Small intestine (tissue), 16 donors: ENCODE results near the gene KRTAP12-2. TPM values are rescaled to one million over a fixed set of nuclear protein-coding genes. Genes with fewer than 3 reads are reported as not detected.

Experiments
- DNase-seq, 2 donors: peaks; one replicate each; pipeline versions ENCODE4 v3.0.0 to v3.0.0-alpha.2; 2013
- FAIRE-seq: peaks from 2 replicates; lab custom pipeline; 2012; peaks lifted over from hg19 to GRCh38; lab: Jason Lieb, UNC
- H3K27ac ChIP-seq, 3 donors: one replicate each; pipeline ENCODE4 v1.5.1; 2013; ENCODE audit warnings: low read length in 2 of 3, mild to moderate bottlenecking in 2 of 3, control low read depth in 1 of 3, inconsistent platforms in 1 of 3, low read depth in 1 of 3, moderate library complexity in 1 of 3
- H3K27me3 ChIP-seq, 3 donors: one replicate each; pipeline ENCODE4 v1.6.1; 2013; ENCODE audit warnings: low read length in 3 of 3, inconsistent platforms in 1 of 3; ENCODE audit not compliant: control insufficient read depth in 3 of 3, insufficient read depth in 3 of 3
- H3K36me3 ChIP-seq, 3 donors: one replicate each; pipeline ENCODE4 v1.6.1; 2013; ENCODE audit warnings: low read length in 3 of 3, inconsistent platforms in 1 of 3, low read depth in 1 of 3, mild to moderate bottlenecking in 1 of 3, moderate library complexity in 1 of 3; ENCODE audit not compliant: control insufficient read depth in 3 of 3, insufficient read depth in 2 of 3
- H3K4me1 ChIP-seq, 3 donors: one replicate each; pipeline ENCODE4 v1.6.1; 2013; ENCODE audit warnings: low read length in 2 of 3, inconsistent platforms in 1 of 3, low read depth in 1 of 3, mild to moderate bottlenecking in 1 of 3, moderate library complexity in 1 of 3; ENCODE audit not compliant: control insufficient read depth in 3 of 3, insufficient read depth in 2 of 3
- H3K4me3 ChIP-seq, 3 donors: one replicate each; pipeline ENCODE4 v1.5.1; 2013; ENCODE audit warnings: low read length in 3 of 3, control low read depth in 1 of 3, inconsistent platforms in 1 of 3, low read depth in 1 of 3, mild to moderate bottlenecking in 1 of 3, moderate library complexity in 1 of 3
- H3K9me3 ChIP-seq, 2 donors: one replicate each; pipeline ENCODE4 v1.6.1; 2013; ENCODE audit warnings: low read depth in 1 of 2, low read length in 1 of 2; ENCODE audit not compliant: control insufficient read depth in 2 of 2, insufficient read depth in 1 of 2
- WGBS, 3 donors: extraction: QIAGEN DNeasy Blood & Tissue Kit; methylation state at CpG; one replicate each; pipeline ENCODE4 v1.1.7; 2013; 5-methylcytosine and 5-hydroxymethylcytosine counted together
- long read RNA-seq, 10 donors: transcript quantifications; one replicate each; lab custom pipeline, GENCODE V29; 2026
- polyA plus RNA-seq, 4 donors: library from polyadenylated mRNA; stranded (reverse) in 3 of 4; unstranded in 1 of 4; fragments of 200-250 nt in 3 of 4; fragments of 120-200 nt in 1 of 4; gene quantifications; one replicate each; pipeline versions ENCODE4 v1.2.1 to v1.2.3, GENCODE V29; 2013
- donor health status: healthy with polysubstance abuse.
- donor health status: control.
- donor health status: control.
- donor health status: Bipolar disorder and iron deficiency.
- donor health status: healthy.

Gene KRTAP12-2, protein sequence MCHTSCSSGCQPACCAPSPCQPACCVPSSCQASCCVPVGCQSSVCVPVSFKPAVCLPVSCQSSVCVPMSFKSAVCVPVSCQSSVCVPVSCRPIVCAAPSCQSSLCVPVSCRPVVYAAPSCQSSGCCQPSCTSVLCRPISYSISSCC
- not detected for polyA plus RNA-seq
- long read RNA-seq, donor 1: 0 reads
- long read RNA-seq, donor 2: 0 reads
- long read RNA-seq, donor 3: 0 reads
- long read RNA-seq, donor 4: 0 reads
- long read RNA-seq, donor 5: 0 reads
- long read RNA-seq, donor 6: 0 reads
- long read RNA-seq, donor 7: 0 reads
- long read RNA-seq, donor 8: 0 reads
- long read RNA-seq, donor 9: 0 reads
- long read RNA-seq, donor 10: 0 reads

DNA sequence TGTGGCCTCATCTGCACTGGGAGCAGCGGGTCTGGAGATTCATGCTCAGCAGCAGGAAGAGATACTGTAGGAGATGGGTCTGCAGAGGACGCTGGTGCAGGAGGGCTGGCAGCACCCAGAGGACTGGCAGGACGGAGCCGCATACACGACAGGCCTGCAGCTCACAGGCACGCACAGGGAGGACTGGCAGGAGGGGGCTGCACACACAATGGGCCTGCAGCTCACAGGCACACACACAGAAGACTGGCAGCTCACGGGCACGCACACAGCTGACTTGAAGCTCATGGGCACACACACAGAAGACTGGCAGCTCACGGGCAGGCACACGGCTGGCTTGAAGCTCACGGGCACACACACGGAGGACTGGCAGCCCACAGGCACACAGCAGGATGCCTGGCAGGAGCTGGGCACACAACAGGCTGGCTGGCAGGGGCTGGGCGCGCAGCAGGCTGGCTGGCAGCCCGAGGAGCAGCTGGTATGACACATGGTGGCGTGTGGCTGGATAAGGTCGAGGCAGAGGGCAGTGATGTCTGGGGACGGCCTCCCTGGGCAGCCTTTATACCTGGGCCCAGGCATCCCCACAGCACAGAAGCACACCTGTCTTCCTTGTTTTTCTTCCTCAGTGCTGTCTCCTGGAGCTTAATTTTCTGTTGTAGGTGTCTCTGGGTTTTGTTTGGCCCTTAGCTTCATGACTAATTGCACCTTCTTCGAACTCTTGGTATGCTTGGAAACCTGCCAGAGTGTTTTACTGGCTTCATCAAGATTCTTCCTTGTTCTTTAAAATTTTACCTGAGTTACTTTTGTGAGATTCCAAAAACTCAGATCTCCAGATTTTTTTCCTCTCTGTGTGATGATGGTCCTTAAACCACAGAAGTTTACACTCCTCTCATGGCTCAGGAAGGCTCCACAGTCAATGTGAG is at the start of gene KRTAP12-2:
Gene KRTAP12-2 (minus strand): TSS at position 527 of the 920 bp plus-strand sequence. CDS start 41 bp downstream, at position 486.
- H3K9me3 ChIP-seq: peaks cover 0 to 17% of the 10 kb centered on the region in 2 donors
- H3K27ac ChIP-seq: no peak within 1 kb of the TSS
- WGBS, 3 donors: 38 to 70% (median 47%) methylated on average over 18 to 19 of the region's 19 CpGs
- no peak for DNase-seq
- no peak within 1 kb of the TSS for H3K4me3 ChIP-seq
- no peaks in the 10 kb centered on the region for H3K36me3 ChIP-seq
- peaks cover 0 to 4% (median 0%) of the 10 kb centered on the region in 3 donors for H3K27me3 ChIP-seq
- FAIRE-seq: no peak
- H3K4me1 ChIP-seq: no peaks in the 10 kb centered on the region

DNA sequence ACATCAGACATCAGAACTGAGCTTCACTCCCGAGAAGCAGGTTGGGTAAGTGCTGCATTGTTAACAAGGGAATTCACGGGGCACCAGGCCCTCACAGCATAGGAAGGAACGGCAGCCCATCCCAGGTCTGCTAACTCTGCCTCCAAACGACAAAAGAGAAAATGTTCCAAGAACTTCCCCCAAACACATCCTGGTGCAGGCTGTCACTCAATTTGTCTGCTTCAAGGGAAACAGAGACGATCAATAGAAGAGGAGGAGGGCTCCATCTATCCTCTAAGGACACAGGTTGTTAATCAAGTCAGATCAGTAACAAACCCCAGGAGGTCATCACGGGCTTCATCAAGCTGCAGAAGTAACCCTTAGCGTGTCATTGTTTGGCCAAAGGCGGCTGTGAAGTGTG is 48.2 kb upstream of the KRTAP12-2 start:
- H3K27me3 ChIP-seq: peaks cover 7 to 66% (median 33%) of the 10 kb centered on the region in 3 donors
- WGBS, 3 donors: 17 to 26% (median 18%) methylated on average over 8 of the region's 8 CpGs
- no peaks in the 10 kb centered on the region for H3K36me3 ChIP-seq
- DNase-seq (no peak), FAIRE-seq (no peak)
- no peak overlapping the region for H3K4me3 ChIP-seq
- H3K4me1 ChIP-seq: no peaks in the 10 kb centered on the region
- H3K27ac ChIP-seq: no peak overlapping the region
- no peaks in the 10 kb centered on the region for H3K9me3 ChIP-seq

DNA sequence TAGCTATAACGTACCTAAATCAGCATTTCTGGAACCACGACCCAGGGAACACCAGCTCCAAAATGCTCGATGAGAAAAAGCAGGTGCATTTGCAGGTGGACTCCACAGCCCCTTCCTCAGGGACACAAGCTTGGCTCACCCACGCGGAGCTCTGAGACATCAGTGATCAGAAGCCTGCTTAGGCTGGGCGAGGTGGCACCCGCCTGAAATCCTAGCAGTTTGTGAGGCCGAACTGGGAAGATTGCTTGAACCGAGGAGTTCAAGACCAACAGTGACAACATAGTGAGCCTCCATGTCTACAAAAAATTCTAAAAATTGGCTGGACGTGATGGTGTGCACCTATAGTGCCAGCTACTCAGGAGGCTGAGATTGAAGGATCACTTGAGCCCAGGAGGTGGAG is 47.1 kb upstream of the KRTAP12-2 start:
- Histone ChIP-seq H3K36me3 (no peaks in the 10 kb centered on the region), H3K4me3 (no peak overlapping the region), H3K27ac (no peak overlapping the region), H3K9me3 (no peaks in the 10 kb centered on the region), H3K4me1 (no peaks in the 10 kb centered on the region), H3K27me3 (peaks cover 11 to 77% (median 39%) of the 10 kb centered on the region in 3 donors)
- DNase-seq: no peak
- WGBS, 3 donors: 84 to 90% (median 87%) methylated on average over 10 of the region's 10 CpGs
- FAIRE-seq: no peak

DNA sequence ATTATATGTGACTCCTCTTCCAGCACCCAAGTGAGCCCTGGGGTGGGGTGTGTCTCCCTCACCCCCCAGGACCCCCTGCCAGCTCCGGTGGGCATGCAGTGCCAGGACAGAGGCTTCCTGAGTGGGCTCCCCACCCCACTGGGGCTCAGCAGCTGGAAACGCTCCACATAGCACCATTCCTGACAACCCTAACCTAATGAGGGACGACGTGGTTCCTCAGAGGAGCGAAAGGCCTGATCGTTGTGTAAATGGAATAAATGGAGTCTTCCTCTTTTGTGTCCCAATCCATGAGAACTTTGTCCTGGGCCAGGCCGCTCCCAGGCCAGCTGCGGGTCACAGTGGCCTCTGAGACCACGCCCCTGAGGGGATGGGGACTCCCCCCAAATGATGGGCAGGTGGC is 46.4 kb upstream of the KRTAP12-2 start:
- Histone ChIP-seq H3K27ac (no peak overlapping the region), H3K4me3 (no peak overlapping the region), H3K27me3 (peaks cover 15 to 77% (median 39%) of the 10 kb centered on the region in 3 donors), H3K4me1 (no peaks in the 10 kb centered on the region), H3K36me3 (no peaks in the 10 kb centered on the region), H3K9me3 (no peaks in the 10 kb centered on the region)
- no peak for FAIRE-seq
- no peak for DNase-seq
- WGBS, 3 donors: 12 to 42% (median 29%) methylated on average over 9 of the region's 9 CpGs

DNA sequence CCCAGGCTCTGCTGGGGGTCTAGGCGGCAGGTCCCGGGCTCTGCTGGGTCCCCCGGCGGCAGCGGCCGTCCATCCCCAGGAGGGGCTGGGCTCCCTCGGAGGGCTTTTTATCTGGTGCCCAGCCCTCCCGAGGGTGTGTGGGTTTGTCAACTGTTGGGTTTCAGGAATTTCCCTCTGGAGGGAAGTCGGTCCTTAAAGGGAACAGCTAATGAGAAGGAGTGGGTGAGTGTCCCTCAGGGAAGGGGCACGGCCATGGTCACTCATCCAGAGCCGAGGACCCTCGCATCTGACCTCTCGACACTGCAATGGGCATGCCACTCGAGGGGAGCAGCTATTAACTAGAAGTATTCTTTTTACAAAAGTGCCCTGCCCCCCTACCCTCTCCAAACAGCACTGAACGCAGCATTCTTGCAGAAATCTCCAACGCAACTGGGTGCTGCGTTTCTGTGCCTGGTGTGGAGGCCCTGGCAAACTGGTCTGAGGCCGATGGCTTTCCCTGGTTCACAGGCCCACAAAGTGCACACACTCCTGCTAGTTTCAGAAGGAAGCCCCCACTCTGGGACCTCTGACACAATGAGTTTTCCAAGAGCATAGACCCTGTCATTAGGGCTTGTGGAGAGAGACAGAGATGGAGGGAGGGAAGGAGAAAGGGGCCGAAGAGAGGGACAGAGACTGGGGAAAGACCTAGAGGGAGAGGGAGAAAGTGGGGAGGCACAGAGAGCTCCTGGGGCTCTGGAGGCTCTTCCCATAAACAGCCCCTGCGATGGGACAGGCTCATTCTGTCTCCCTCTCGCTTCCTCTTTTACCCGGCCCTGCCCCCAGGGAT is 45.7 kb upstream of the KRTAP12-2 start:
- 15 to 21% (median 17%) methylated on average over 20 to 22 of the region's 22 CpGs for WGBS, 3 donors
- peaks cover 17 to 82% (median 45%) of the 10 kb centered on the region in 3 donors for H3K27me3 ChIP-seq
- no peak overlapping the region for H3K27ac ChIP-seq
- FAIRE-seq (no peak), DNase-seq (no peak)
- H3K4me1 ChIP-seq: no peaks in the 10 kb centered on the region
- no peaks in the 10 kb centered on the region for H3K36me3 ChIP-seq
- no peaks in the 10 kb centered on the region for H3K9me3 ChIP-seq
- H3K4me3 ChIP-seq: no peak overlapping the region

DNA sequence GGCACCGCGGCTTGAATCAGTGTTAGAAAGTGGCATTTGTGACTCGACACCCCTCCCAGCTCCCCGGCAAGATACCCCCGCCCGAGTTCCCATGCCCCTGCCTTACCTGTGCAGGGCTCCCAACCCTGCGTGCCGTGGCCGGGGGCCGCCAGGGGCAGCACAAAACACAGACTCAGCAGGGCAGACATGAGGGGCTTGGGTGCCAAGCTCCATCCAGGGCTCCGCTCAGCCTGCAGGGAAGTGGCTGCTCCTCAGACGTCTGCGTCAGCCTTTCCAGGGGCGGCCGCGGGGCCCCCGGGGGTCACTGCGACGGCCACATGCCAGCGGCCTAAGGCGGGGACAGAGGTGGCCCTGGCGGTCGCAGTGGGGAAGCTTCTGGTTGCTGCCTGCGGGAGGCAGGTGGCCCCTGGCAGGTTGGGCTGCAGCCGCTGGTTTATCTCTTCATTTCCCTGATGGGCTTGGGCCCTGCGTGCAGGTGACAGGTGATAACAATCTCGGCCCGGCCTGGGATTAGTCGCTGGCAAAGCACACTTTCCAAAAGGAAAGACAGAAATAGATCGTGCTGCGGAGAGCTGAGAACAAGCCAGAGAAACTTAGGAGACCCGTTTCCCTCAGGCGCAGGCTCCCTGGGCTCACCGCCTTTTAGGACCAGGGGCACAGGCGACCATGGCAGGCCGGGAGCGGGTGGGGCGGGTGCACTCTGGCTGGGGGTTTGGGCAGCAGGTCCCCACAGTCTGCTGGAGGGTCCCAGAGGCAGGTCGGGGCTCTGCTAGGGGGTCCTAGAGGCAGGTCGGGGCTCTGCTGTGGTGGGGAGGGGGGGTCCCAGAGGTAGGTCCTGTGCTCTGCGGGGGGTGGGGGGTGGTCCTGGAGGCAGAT is 44.8 kb upstream of the KRTAP12-2 start, which contains the start of gene TSPEAR:
Gene TSPEAR (minus strand): TSS at position 246 of the 876 bp plus-strand sequence. CDS start 58 bp downstream, at position 188.
- DNase-seq (peak in 1 of 2 donors; percentile 5), FAIRE-seq (no peak)
- no peaks in the 10 kb centered on the region for H3K9me3 ChIP-seq
- no peak within 1 kb of the TSS for H3K4me3 ChIP-seq
- no peak within 1 kb of the TSS for H3K27ac ChIP-seq
- H3K36me3 ChIP-seq: no peaks in the 10 kb centered on the region
- WGBS, 3 donors: 2 to 3% (median 3%) methylated on average over 32 to 41 of the region's 41 CpGs
- no peaks in the 10 kb centered on the region for H3K4me1 ChIP-seq
- peaks cover 17 to 90% (median 50%) of the 10 kb centered on the region in 3 donors for H3K27me3 ChIP-seq

DNA sequence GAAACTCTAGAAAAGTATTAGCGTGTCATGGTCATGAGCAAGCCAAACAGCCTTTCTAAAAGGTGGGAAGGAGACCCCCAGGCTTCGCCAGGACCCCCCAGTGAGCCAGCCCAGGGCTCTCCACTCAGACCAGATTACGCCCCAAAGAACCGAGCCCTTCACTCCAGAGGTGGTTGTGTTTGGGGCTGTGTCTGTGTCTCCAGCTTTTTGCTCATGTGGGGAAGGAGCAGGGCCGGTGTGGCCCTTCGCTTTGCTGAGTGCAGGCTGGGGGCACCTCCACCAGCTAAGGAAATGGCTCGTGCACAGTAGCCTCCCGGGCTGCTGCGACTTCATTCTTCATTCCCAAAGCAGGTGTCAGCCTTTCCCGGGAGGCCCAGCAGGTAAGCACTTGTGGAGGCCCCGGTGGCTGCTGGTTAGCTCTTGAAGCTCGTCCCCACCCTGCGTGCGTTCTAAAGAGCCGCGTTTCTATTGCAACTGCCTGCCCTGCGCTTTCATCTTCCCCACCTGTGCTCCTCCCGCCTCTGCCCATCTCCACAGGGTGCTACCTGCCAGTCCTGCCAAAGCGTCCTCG is 44.1 kb upstream of the KRTAP12-2 start:
- 3 to 5% (median 4%) methylated on average over 20 of the region's 20 CpGs for WGBS, 3 donors
- peaks cover 0 to 5% of the 10 kb centered on the region in 2 donors for H3K9me3 ChIP-seq
- H3K36me3 ChIP-seq: no peaks in the 10 kb centered on the region
- H3K27ac ChIP-seq: no peak overlapping the region
- FAIRE-seq (no peak), DNase-seq (peak; percentile 11 to 35)
- H3K4me3 ChIP-seq: no peak overlapping the region
- peaks cover 17 to 95% (median 57%) of the 10 kb centered on the region in 3 donors for H3K27me3 ChIP-seq
- no peaks in the 10 kb centered on the region for H3K4me1 ChIP-seq
